Osteocyte (in vitro differentiated cells): ENCODE results near the gene HOXB2. TPM values are rescaled to one million over a fixed set of nuclear protein-coding genes. Genes with fewer than 3 reads are reported as not detected.

ENCODE experiments used
- DNase-seq: peaks from one replicate; pipeline ENCODE4 v3.0.0; 2021; ENCODE audit warnings: mixed read lengths; ENCODE audit not compliant: unreplicated experiment; ENCODE audit errors: extremely low spot score
- H3K27ac Mint-ChIP-seq: one replicate; pipeline ENCODE4 v1.8.0; 2021; ENCODE audit warnings: mild to moderate bottlenecking, mixed read lengths; ENCODE audit not compliant: unreplicated experiment
- H3K27me3 Mint-ChIP-seq: one replicate; pipeline ENCODE4 v1.8.0; 2021; ENCODE audit warnings: mixed read lengths; ENCODE audit not compliant: unreplicated experiment
- H3K36me3 Mint-ChIP-seq: one replicate; pipeline ENCODE4 v1.8.0; 2021; ENCODE audit warnings: mixed read lengths; ENCODE audit not compliant: unreplicated experiment
- H3K4me1 Mint-ChIP-seq: one replicate; pipeline ENCODE4 v1.8.0; 2021; ENCODE audit warnings: mixed read lengths; ENCODE audit not compliant: unreplicated experiment
- H3K4me3 Mint-ChIP-seq: one replicate; pipeline ENCODE4 v1.8.0; 2021; ENCODE audit warnings: mild to moderate bottlenecking, moderate library complexity, mixed read lengths; ENCODE audit not compliant: unreplicated experiment
- H3K9me3 Mint-ChIP-seq: one replicate; pipeline ENCODE4 v1.8.0; 2021; ENCODE audit warnings: mixed read lengths; ENCODE audit not compliant: unreplicated experiment
- total RNA-seq: library from RNA; stranded (reverse); gene quantifications from 2 replicates; pipeline ENCODE4 v1.2.1, GENCODE V29; 2021
- TF ChIP-seq, protein P1 (sequence below): fragments of 200-600 bp; sonication (generic); IDR thresholded peaks from 2 replicates; pipeline ENCODE4 v1.5.0; 2021; ENCODE audit warnings: antibody characterized with exemption, mild to moderate bottlenecking, moderate library complexity

The HOXB2 gene
- total RNA-seq, 1 donor from 2014 or later: not detected

DNA sequence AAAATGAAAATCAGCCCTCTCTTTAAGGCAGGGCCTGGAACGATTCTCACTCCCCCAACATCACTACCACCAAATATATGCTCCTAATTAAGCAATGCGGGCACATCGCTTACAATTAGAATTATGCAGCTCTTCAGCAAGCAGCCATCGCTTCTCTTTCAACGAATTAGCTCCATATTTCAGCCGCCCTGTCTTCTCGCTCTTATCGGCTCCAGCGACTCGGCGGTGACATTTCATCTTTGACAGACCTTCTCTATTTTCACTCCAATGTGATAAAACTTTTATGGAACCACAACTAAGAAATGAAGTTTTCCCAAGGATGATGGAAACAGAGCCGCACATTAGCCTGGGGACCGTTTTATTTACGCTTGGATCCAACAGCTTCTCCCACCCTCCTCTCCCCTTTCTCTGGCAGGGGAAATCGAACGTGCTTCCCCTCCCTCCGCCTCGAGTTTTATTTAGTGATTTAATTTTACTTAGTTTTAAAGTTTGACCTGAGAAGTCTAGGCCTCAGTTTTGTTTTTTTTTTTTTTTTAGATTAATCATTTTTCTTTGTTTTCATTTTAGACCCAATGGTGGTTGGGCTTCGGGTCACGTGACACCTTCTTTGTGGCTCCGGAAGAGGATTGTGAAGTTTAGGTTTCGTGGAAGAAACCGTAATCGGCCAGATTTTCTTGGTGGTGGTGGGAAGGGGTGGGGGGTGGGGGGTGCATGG is 3.1 kb upstream of the HOXB2 start:
- DNase-seq: no peak
- no peak overlapping the region for H3K4me3 Mint-ChIP-seq
- H3K36me3 Mint-ChIP-seq: no peaks in the 10 kb centered on the region
- TF ChIP-seq, protein P1, sequence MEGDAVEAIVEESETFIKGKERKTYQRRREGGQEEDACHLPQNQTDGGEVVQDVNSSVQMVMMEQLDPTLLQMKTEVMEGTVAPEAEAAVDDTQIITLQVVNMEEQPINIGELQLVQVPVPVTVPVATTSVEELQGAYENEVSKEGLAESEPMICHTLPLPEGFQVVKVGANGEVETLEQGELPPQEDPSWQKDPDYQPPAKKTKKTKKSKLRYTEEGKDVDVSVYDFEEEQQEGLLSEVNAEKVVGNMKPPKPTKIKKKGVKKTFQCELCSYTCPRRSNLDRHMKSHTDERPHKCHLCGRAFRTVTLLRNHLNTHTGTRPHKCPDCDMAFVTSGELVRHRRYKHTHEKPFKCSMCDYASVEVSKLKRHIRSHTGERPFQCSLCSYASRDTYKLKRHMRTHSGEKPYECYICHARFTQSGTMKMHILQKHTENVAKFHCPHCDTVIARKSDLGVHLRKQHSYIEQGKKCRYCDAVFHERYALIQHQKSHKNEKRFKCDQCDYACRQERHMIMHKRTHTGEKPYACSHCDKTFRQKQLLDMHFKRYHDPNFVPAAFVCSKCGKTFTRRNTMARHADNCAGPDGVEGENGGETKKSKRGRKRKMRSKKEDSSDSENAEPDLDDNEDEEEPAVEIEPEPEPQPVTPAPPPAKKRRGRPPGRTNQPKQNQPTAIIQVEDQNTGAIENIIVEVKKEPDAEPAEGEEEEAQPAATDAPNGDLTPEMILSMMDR: no peak
- no peaks in the 10 kb centered on the region for H3K9me3 Mint-ChIP-seq
- H3K27ac Mint-ChIP-seq: no peak overlapping the region
- H3K27me3 Mint-ChIP-seq: peaks cover 83% of the 10 kb centered on the region
- H3K4me1 Mint-ChIP-seq: peaks cover 7% of the 10 kb centered on the region

DNA sequence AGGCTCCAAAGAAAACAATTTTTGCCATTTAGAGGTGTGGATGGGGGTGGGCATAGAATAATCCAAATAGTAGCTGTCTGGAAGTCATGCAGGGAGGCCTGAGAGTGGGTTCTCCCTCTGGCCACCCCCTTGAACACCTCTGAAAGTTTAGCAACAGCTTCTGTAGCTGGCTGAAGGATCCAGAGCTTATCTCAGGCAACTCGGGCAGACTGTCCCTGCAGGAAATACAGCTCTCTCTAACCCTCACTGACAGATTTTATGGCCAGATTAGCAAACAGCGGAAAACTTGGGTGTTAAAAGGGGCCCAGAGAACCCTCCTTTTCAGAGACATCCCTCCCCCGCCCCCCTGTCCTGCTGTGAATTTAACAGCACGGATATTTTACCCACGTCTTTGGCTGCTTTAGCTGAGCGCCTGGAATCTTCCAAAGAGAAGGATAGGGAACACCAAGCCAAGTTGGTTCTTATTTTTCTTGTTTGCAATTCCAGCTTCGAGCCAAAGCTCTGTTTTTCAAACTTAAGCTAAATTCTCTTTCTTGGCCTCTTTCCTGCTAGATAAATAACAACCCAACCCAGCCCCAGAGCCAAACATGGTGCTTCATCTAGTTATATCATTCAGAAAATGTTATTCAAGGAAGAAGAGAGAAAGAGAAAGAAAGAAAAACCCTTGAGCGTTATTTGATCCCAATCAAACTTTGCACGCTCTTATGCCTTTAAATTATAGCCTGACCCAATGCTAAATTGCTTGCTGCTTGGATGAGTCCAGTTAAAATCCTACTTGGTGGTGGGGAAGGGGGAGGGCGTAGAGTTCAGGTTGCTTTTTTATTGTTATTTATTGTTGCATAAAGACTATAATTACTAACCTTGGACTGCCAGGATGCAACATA is 2.3 kb upstream of the HOXB2 start:
- Mint-ChIP-seq H3K27me3 (peaks cover 84% of the 10 kb centered on the region), H3K27ac (no peak overlapping the region), H3K9me3 (no peaks in the 10 kb centered on the region), H3K36me3 (no peaks in the 10 kb centered on the region), H3K4me3 (no peak overlapping the region), H3K4me1 (peaks cover 11% of the 10 kb centered on the region)
- TF ChIP-seq, protein P1: no peak
- no peak for DNase-seq

DNA sequence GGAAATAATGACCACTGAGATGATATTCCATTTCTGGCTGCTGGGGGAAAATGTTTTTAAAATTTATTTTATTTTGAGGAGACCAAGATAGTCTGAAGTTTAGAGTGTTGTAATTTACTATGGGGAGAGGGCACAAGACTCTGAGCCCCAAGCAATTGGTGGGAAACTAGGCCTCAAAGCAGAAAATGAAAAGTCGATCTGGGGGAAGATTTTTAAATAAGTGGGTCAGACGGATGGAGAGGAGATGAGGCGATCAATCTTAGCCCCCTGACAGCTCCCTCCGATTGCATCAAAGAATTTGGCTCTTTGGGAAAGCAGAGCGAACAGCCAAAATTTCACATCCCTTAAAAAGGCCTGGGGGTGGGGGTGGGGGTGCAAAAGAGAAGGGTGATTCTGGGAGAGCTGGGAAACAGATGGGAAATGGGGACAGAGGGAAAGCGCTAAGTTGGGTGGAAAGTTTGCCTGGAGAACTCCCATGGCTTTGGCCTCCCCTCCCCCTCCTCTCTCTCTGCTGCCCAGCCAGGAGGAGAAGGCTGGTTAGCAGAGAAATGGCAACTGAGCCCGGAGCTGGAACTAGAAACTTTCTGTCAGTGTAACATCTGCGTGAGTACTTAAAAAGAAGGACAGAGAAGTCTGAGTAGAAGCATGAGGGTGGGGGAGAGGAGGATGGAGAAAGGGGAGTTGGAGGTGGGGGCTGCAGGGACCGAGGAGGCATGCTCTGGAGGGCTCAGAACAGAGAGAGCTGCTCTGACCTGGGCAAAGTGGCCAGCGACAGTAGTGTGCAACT is 1.4 kb upstream of the HOXB2 start:
- H3K27me3 Mint-ChIP-seq: peaks cover 84% of the 10 kb centered on the region
- no peak overlapping the region for H3K27ac Mint-ChIP-seq
- no peak overlapping the region for H3K4me3 Mint-ChIP-seq
- no peak for DNase-seq
- TF ChIP-seq, protein P1: no peak
- H3K36me3 Mint-ChIP-seq: no peaks in the 10 kb centered on the region
- H3K4me1 Mint-ChIP-seq: peaks cover 11% of the 10 kb centered on the region
- no peaks in the 10 kb centered on the region for H3K9me3 Mint-ChIP-seq

DNA sequence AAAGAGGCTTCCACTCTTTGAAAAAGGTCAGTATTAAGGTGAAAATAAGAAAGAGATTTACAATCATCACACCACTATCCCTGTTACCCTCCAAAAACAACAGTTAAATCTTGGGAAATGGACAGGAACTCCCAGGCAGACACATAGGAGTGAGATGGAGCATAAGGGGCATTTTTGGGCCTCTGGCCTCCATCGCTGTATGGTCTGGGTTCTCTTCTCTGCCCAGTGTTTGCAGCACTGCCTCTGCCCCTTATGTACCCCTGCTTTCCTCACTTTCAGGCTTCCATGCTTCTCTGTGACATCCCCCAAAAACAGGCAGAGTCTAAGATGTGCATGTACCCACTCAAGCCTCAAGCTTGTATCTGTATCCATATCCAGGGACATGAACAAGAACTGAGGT is 630 bp upstream of the HOXB2 start:
- Mint-ChIP-seq H3K4me3 (no peak overlapping the region), H3K27ac (no peak overlapping the region), H3K36me3 (no peaks in the 10 kb centered on the region)

More for the DNA sequence above, 630 bp upstream of the HOXB2 start:
- H3K9me3 Mint-ChIP-seq: no peaks in the 10 kb centered on the region
- H3K4me1 Mint-ChIP-seq: peaks cover 11% of the 10 kb centered on the region
- DNase-seq: no peak
- peaks cover 86% of the 10 kb centered on the region for H3K27me3 Mint-ChIP-seq
- TF ChIP-seq, protein P1: no peak
